H9 (cell line): Measurements from ENCODE around the gene EML2. TPM values are rescaled to one million over a fixed set of nuclear protein-coding genes. Genes with fewer than 3 reads are reported as not detected.

Experiments
- DNase-seq: peaks from one replicate; pipeline ENCODE4 v3.0.0-alpha.2; 2017
- H2AFZ ChIP-seq: one replicate; pipeline ENCODE4 v1.6.1; 2013; ENCODE audit warnings: mild to moderate bottlenecking, low read length, control low read depth, moderate library complexity
- H2AK5ac ChIP-seq: 2 replicates; pipeline ENCODE4 v1.6.1; 2013; ENCODE audit warnings: low read length, control low read depth, mixed read lengths; ENCODE audit not compliant: insufficient read length
- H2BK120ac ChIP-seq: one replicate; pipeline ENCODE4 v1.6.1; 2013; ENCODE audit warnings: low read depth, mild to moderate bottlenecking, low read length, control low read depth, inconsistent platforms; ENCODE audit not compliant: poor library complexity, severe bottlenecking
- H2BK12ac ChIP-seq: 2 replicates; pipeline ENCODE4 v1.6.1; 2013; ENCODE audit warnings: low read length, control low read depth, mixed read lengths, low read depth; ENCODE audit not compliant: insufficient read length
- H2BK15ac ChIP-seq: 2 replicates; pipeline ENCODE4 v1.6.1; 2013; ENCODE audit warnings: low read depth, low read length, control low read depth
- H2BK20ac ChIP-seq: one replicate; pipeline ENCODE4 v1.6.1; 2013; ENCODE audit warnings: low read depth, mild to moderate bottlenecking, low read length, control low read depth, inconsistent platforms; ENCODE audit not compliant: poor library complexity, severe bottlenecking
- H2BK5ac ChIP-seq: 2 replicates; pipeline ENCODE4 v1.6.1; 2013; ENCODE audit warnings: low read length, control low read depth, mixed read lengths; ENCODE audit not compliant: insufficient read length
- H3K14ac ChIP-seq: 2 replicates; pipeline ENCODE4 v1.6.1; 2013; ENCODE audit warnings: low read length, control low read depth; ENCODE audit not compliant: insufficient read depth
- H3K18ac ChIP-seq: 2 replicates; pipeline ENCODE4 v1.6.1; 2013; ENCODE audit warnings: low read depth, mild to moderate bottlenecking, mixed read lengths, low read length, control low read depth; ENCODE audit not compliant: insufficient read length
- H3K23ac ChIP-seq: 2 replicates; pipeline ENCODE4 v1.6.1; 2013; ENCODE audit warnings: low read length, control low read depth, mixed read lengths, low read depth; ENCODE audit not compliant: insufficient read length
- H3K23me2 ChIP-seq: 2 replicates; pipeline ENCODE4 v1.6.1; 2013; ENCODE audit warnings: low read depth, mild to moderate bottlenecking, mixed read lengths, low read length, control low read depth; ENCODE audit not compliant: insufficient read length, poor library complexity, severe bottlenecking
- H3K27ac ChIP-seq: 2 replicates; pipeline ENCODE4 v1.5.1; 2013; ENCODE audit warnings: low read length, control low read depth, mixed read lengths, low read depth; ENCODE audit not compliant: insufficient read length
- H3K27me3 ChIP-seq: 2 replicates; pipeline ENCODE4 v1.6.1; 2013; ENCODE audit warnings: low read length, control low read depth, inconsistent platforms; ENCODE audit not compliant: insufficient read depth
- H3K4ac ChIP-seq: 2 replicates; pipeline ENCODE4 v1.6.1; 2013; ENCODE audit warnings: low read depth, mild to moderate bottlenecking, control low read depth, inconsistent platforms, low read length, moderate library complexity
- H3K4me1 ChIP-seq: 2 replicates; pipeline ENCODE4 v1.6.1; 2013; ENCODE audit warnings: low read length, control low read depth, inconsistent platforms; ENCODE audit not compliant: insufficient read depth
- H3K4me2 ChIP-seq: 2 replicates; pipeline ENCODE4 v1.6.1; 2013; ENCODE audit warnings: low read length, control low read depth, mixed read lengths; ENCODE audit not compliant: insufficient read length, insufficient read depth
- H3K56ac ChIP-seq: 2 replicates; pipeline ENCODE4 v1.6.1; 2013; ENCODE audit warnings: low read depth, mild to moderate bottlenecking, mixed read lengths, low read length, control low read depth; ENCODE audit not compliant: insufficient read length
- H3K79me1 ChIP-seq: 2 replicates; pipeline ENCODE4 v1.6.1; 2013; ENCODE audit warnings: low read depth, mild to moderate bottlenecking, moderate library complexity, low read length, control low read depth, inconsistent platforms; ENCODE audit not compliant: insufficient read depth, poor library complexity, severe bottlenecking
- H3K79me2 ChIP-seq: 2 replicates; pipeline ENCODE4 v1.6.1; 2013; ENCODE audit warnings: low read length, control low read depth, inconsistent platforms; ENCODE audit not compliant: insufficient read depth
- H3K9ac ChIP-seq: 2 replicates; pipeline ENCODE4 v1.6.1; 2013; ENCODE audit warnings: low read length, control low read depth, mixed read lengths; ENCODE audit not compliant: insufficient read length; ENCODE audit errors: extremely low read depth
- H3K9me3 ChIP-seq: one replicate; pipeline ENCODE4 v1.6.1; 2013; ENCODE audit warnings: low read depth, low read length, inconsistent platforms; ENCODE audit not compliant: control insufficient read depth
- H3T11ph ChIP-seq: one replicate; pipeline ENCODE4 v1.6.1; 2013; ENCODE audit warnings: mild to moderate bottlenecking, low read length, control low read depth, inconsistent platforms
- H4K20me1 ChIP-seq: one replicate; pipeline ENCODE4 v1.6.1; 2013; ENCODE audit not compliant: control insufficient read depth, insufficient read length, insufficient read depth
- H4K5ac ChIP-seq: 2 replicates; pipeline ENCODE4 v1.6.1; 2013; ENCODE audit warnings: low read depth, mild to moderate bottlenecking, mixed read lengths, low read length, control low read depth; ENCODE audit not compliant: insufficient read length
- H4K8ac ChIP-seq: replicated peaks from 2 replicates; pipeline ENCODE4 v1.6.1; 2013; ENCODE audit warnings: low read length, control low read depth, mixed read lengths, low read depth; ENCODE audit not compliant: insufficient read length
- H4K91ac ChIP-seq: 2 replicates; pipeline ENCODE4 v1.6.1; 2013; ENCODE audit warnings: low read depth, mild to moderate bottlenecking, moderate library complexity, mixed read lengths, low read length, control low read depth; ENCODE audit not compliant: insufficient read length
- H3K27ac Mint-ChIP-seq, 3 experiments: 2 replicates in 2 of 3; 3 replicates in 1 of 3; pipeline ENCODE4 v1.8.0; 2020 to 2021; ENCODE audit warnings: mixed read lengths in 3 of 3, mild to moderate bottlenecking in 1 of 3, moderate library complexity in 1 of 3
- H3K27me3 Mint-ChIP-seq: 2 replicates; pipeline ENCODE4 v1.8.0; 2021; ENCODE audit warnings: low read depth, mild to moderate bottlenecking, moderate library complexity, mixed read lengths
- H3K36me3 Mint-ChIP-seq, 3 experiments: 2 replicates in 2 of 3; 3 replicates in 1 of 3; pipeline ENCODE4 v1.8.0; 2020 to 2021; ENCODE audit warnings: low read depth in 3 of 3, mixed read lengths in 3 of 3; ENCODE audit not compliant: insufficient read depth in 1 of 3
- H3K4me1 Mint-ChIP-seq, 2 experiments: 2 replicates each; pipeline ENCODE4 v1.8.0; 2020; ENCODE audit warnings: mixed read lengths in 2 of 2
- H3K4me3 Mint-ChIP-seq, 2 experiments: 2 replicates in 1 of 2; 3 replicates in 1 of 2; pipeline ENCODE4 v1.8.0; 2020 to 2021; ENCODE audit warnings: mild to moderate bottlenecking in 2 of 2, mixed read lengths in 2 of 2, moderate library complexity in 1 of 2
- H3K9me3 Mint-ChIP-seq, 2 experiments: 2 replicates in 1 of 2; 3 replicates in 1 of 2; pipeline ENCODE4 v1.8.0; 2020; ENCODE audit warnings: mild to moderate bottlenecking in 2 of 2, mixed read lengths in 2 of 2, moderate library complexity in 1 of 2
- WGBS: extraction: QIAGEN DNeasy Blood & Tissue Kit; methylation state at CpG from one replicate; pipeline ENCODE4 v1.1.7; 2013; ENCODE audit warnings: missing lambda C conversion rate, low lambda C conversion rate, mixed read lengths; ENCODE audit not compliant: insufficient read length; ENCODE audit errors: extremely low coverage; 5-methylcytosine and 5-hydroxymethylcytosine counted together
- total RNA-seq: library from RNA; stranded (reverse); gene quantifications from 2 replicates; pipeline ENCODE4 v1.2.1, GENCODE V29; 2021
- TF ChIP-seq, protein P1 (sequence below): fragments of 200-600 bp; sonication (generic); conservative IDR thresholded peaks from 3 replicates; pipeline ENCODE4 v1.8.0; 2021; ENCODE audit warnings: antibody characterized with exemption, mild to moderate bottlenecking

EML2 gene
- total RNA-seq, 1 experiment from 2014 or later = 22.6 TPM

DNA sequence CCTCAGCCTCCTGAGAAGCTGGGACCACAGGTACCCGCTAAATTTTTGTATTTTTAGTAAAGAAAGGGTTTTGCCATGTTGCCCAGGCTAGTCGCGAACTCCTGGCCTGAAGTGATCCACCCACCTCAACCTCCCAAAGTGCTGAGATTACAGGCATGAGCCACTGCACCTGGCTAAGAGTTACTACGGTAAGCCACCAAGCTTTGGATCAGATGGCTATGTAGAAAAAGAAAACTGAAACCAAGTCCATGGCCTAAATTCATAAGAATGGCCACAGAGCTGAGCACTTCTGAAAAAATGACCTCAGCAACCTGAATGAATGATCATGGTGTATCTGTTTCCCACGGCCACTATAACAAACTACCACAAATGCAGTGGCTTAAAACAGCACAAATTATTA lies 64.0 kb downstream of the EML2 start:
- no peak overlapping the region for H3T11ph ChIP-seq
- no peak overlapping the region for H3K4ac ChIP-seq
- H3K27me3 ChIP-seq = no peaks in the 10 kb centered on the region
- no peaks in the 10 kb centered on the region for H4K20me1 ChIP-seq
- peaks cover 6% of the 10 kb centered on the region; the same call in 1 of the 2 replicates for H3K4me1 ChIP-seq
- H3K23ac ChIP-seq = no peak overlapping the region
- H3K79me2 ChIP-seq = no peaks in the 10 kb centered on the region
- no peak overlapping the region for H2BK20ac ChIP-seq
- Mint-ChIP-seq H3K4me1 (peaks cover 22 to 26% of the 10 kb centered on the region in 2 experiments), H3K27me3 (peaks cover 1% of the 10 kb centered on the region; the same call in 1 of the 2 replicates), H3K9me3 (no peaks in the 10 kb centered on the region), H3K4me3 (no peak overlapping the region), H3K27ac (no peak overlapping the region), H3K36me3 (no peaks in the 10 kb centered on the region; a peak in 1 of 7 replicates)
- no peak for DNase-seq
- no peaks in the 10 kb centered on the region for H3K23me2 ChIP-seq
- no peak overlapping the region for H2BK5ac ChIP-seq
- no peak overlapping the region for H3K14ac ChIP-seq
- no peak overlapping the region for H2AK5ac ChIP-seq
- no peak overlapping the region for H3K4me2 ChIP-seq
- H2AFZ ChIP-seq = no peak overlapping the region
- no peak overlapping the region for H3K56ac ChIP-seq
- no peak overlapping the region for H4K91ac ChIP-seq
- no peak overlapping the region for H4K8ac ChIP-seq
- no peaks in the 10 kb centered on the region for H3K9me3 ChIP-seq
- TF ChIP-seq, protein P1, sequence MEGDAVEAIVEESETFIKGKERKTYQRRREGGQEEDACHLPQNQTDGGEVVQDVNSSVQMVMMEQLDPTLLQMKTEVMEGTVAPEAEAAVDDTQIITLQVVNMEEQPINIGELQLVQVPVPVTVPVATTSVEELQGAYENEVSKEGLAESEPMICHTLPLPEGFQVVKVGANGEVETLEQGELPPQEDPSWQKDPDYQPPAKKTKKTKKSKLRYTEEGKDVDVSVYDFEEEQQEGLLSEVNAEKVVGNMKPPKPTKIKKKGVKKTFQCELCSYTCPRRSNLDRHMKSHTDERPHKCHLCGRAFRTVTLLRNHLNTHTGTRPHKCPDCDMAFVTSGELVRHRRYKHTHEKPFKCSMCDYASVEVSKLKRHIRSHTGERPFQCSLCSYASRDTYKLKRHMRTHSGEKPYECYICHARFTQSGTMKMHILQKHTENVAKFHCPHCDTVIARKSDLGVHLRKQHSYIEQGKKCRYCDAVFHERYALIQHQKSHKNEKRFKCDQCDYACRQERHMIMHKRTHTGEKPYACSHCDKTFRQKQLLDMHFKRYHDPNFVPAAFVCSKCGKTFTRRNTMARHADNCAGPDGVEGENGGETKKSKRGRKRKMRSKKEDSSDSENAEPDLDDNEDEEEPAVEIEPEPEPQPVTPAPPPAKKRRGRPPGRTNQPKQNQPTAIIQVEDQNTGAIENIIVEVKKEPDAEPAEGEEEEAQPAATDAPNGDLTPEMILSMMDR = no peak
- no peaks in the 10 kb centered on the region for H3K79me1 ChIP-seq
- no peak overlapping the region for H4K5ac ChIP-seq
- no peak overlapping the region for H3K9ac ChIP-seq
- H2BK15ac ChIP-seq = no peak overlapping the region
- no peak overlapping the region for H3K18ac ChIP-seq
- H3K27ac ChIP-seq = no peak overlapping the region
- H2BK12ac ChIP-seq = no peak overlapping the region
- no peak overlapping the region for H2BK120ac ChIP-seq
- no CpG with 5 or more reads among the region's 5 CpGs for WGBS
